Tibial nerve (tissue), 4 donors: ENCODE data around the gene CBY3. TPM values are rescaled to one million over a fixed set of nuclear protein-coding genes. Genes with fewer than 3 reads are reported as not detected.

Experiments
- DNase-seq, 2 donors: peaks; one replicate each; pipeline ENCODE4 v3.0.0-alpha.2; 2019; ENCODE audit warnings: low spot score in 2 of 2
- H3K27ac ChIP-seq, 4 donors: fragments of 200-600 bp; sonication (generic) in 3 of 4; one replicate each; pipeline ENCODE4 v1.5.1; 2017 to 2019; ENCODE audit warnings: mild to moderate bottlenecking in 1 of 4
- H3K27me3 ChIP-seq, 2 donors: fragments of 200-600 bp; sonication (generic) in 1 of 2; one replicate each; pipeline versions ENCODE4 v1.5.1 to v1.6.0; 2017 to 2019
- H3K36me3 ChIP-seq, 3 donors: fragments of 200-600 bp; sonication (generic); one replicate each; pipeline ENCODE4 v1.5.1; 2018 to 2019
- H3K4me1 ChIP-seq, 4 donors: fragments of 200-600 bp; sonication (generic) in 3 of 4; one replicate each; pipeline ENCODE4 v1.5.1; 2017 to 2019
- H3K4me3 ChIP-seq, 4 donors: fragments of 200-600 bp; sonication (generic) in 3 of 4; one replicate each; pipeline ENCODE4 v1.5.1; 2017 to 2019; ENCODE audit warnings: mild to moderate bottlenecking in 1 of 4, moderate library complexity in 1 of 4
- H3K9me3 ChIP-seq, 4 donors: fragments of 200-600 bp; sonication (generic) in 3 of 4; one replicate each; pipeline ENCODE4 v1.5.1; 2017 to 2019
- EP300 ChIP-seq, 2 donors: sonication (generic); formaldehyde crosslinking; IDR thresholded peaks; one replicate each; pipeline ENCODE4 v1.6.1; 2017; ENCODE audit warnings: antibody characterized with exemption in 2 of 2, mild to moderate bottlenecking in 1 of 2
- POLR2A ChIP-seq, 2 donors: fragments of 450-650 bp; IDR thresholded peaks; one replicate each; pipeline ENCODE4 v1.6.1; 2017; ENCODE audit warnings: antibody characterized with exemption in 2 of 2, mild to moderate bottlenecking in 2 of 2, moderate library complexity in 2 of 2
- WGBS, 2 donors: methylation state at CpG; one replicate each; pipeline ENCODE4 v1.1.5; 2018; 5-methylcytosine and 5-hydroxymethylcytosine counted together
- total RNA-seq, 4 donors: library from RNA; depleted of rRNA; stranded (reverse); fragments of >200 nt; gene quantifications; one replicate each; pipeline ENCODE4 v1.1.0, GENCODE V29; 2016
- TF ChIP-seq, protein P1 (sequence below), 5 experiments: fragments of 200-600 bp in 3 of 5; fragments of 450-650 bp in 2 of 5; sonication (generic) in 3 of 5; IDR thresholded peaks; one replicate each; pipeline ENCODE4 v1.5.1; 2016 to 2019; ENCODE audit warnings: antibody characterized with exemption in 5 of 5, mild to moderate bottlenecking in 3 of 5, moderate library complexity in 2 of 5

The CBY3 gene
- total RNA-seq, 4 donors from 2014 or later: 1.2 TPM; not detected in 3

DNA sequence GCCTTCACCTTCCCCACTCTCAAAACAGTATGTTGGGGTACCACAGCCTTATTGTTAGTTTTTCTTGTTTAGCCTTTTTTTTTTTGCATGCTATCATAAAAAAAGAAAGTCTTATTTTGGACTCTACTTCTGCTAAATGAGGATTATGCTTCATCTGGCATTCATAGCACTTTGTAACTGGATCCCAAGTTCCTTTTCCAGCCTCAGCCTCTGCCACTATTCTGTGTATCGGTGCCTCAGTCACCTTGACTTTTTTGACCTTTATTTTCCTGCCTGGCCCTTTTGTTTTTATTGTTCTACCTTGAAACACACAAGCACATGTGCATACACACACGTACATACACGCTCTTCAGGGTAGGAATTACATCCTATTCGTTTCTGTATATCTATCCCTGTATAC lies 43.3 kb upstream of the CBY3 start:
- Histone ChIP-seq H3K36me3 (peaks cover 0 to 98% (median 53%) of the 10 kb centered on the region in 3 donors), H3K27ac (no peak overlapping the region)
- 87 to 91% methylated on average over 4 of the region's 4 CpGs for WGBS, 2 donors

DNA sequence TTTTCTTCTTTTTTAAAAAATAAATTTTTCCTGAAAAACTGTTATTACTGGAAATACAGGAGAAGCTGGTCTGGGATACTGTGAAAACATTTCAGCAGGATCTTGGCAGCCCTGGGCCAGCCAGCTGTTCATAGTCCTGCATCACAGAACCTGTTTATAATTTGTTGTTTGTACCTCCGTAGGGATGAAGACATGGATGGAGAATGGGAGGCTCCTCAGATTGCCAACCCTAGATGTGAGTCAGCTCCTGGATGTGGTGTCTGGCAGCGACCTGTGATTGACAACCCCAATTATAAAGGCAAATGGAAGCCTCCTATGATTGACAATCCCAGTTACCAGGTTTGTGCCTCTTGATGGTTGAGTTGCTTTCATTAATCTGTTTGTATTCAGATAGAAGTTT lies 39.4 kb upstream of the CBY3 start:
- H3K4me3 ChIP-seq: no peak overlapping the region
- 82 to 85% methylated on average over 2 of the region's 2 CpGs for WGBS, 2 donors
- DNase-seq: no peak
- H3K27me3 ChIP-seq: no peaks in the 10 kb centered on the region
- H3K27ac ChIP-seq: no peak overlapping the region
- TF ChIP-seq, protein P1, sequence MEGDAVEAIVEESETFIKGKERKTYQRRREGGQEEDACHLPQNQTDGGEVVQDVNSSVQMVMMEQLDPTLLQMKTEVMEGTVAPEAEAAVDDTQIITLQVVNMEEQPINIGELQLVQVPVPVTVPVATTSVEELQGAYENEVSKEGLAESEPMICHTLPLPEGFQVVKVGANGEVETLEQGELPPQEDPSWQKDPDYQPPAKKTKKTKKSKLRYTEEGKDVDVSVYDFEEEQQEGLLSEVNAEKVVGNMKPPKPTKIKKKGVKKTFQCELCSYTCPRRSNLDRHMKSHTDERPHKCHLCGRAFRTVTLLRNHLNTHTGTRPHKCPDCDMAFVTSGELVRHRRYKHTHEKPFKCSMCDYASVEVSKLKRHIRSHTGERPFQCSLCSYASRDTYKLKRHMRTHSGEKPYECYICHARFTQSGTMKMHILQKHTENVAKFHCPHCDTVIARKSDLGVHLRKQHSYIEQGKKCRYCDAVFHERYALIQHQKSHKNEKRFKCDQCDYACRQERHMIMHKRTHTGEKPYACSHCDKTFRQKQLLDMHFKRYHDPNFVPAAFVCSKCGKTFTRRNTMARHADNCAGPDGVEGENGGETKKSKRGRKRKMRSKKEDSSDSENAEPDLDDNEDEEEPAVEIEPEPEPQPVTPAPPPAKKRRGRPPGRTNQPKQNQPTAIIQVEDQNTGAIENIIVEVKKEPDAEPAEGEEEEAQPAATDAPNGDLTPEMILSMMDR (IDR thresholded peaks at IDR 0.05): no peak
- TF ChIP-seq POLR2A (IDR thresholded peaks at IDR 0.05) (no peak), EP300 (IDR thresholded peaks at IDR 0.05) (no peak)
- no peaks in the 10 kb centered on the region for H3K4me1 ChIP-seq
- peaks cover 2 to 98% (median 48%) of the 10 kb centered on the region in 3 donors for H3K36me3 ChIP-seq
- H3K9me3 ChIP-seq: no peaks in the 10 kb centered on the region

More for the DNA sequence above, 43.3 kb upstream of the CBY3 start:
- H3K9me3 ChIP-seq: no peaks in the 10 kb centered on the region
- TF ChIP-seq EP300 (IDR thresholded peaks at IDR 0.05) (no peak), POLR2A (IDR thresholded peaks at IDR 0.05) (no peak)
- TF ChIP-seq, protein P1 (IDR thresholded peaks at IDR 0.05): no peak
- no peak for DNase-seq
- H3K27me3 ChIP-seq: no peaks in the 10 kb centered on the region
- H3K4me1 ChIP-seq: no peaks in the 10 kb centered on the region
- H3K4me3 ChIP-seq: no peak overlapping the region

DNA sequence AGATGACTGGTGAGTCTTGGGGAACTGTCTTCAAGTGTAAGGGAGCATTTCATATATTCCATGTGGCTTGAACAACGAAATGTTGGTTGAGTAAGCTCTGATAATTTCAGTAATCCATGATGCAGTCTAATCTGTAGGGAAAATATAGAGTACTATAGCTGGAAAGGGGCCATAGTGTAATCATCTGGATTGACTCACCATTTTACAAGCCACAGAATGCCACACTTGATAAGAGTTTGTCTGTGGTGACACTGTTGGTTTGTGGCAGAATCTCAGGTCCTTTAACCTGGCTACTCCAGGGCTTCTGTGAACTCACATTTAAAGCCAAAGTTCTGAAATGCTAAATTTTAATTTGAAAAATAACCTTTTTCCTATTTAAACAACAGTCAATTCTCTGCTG lies 35.5 kb upstream of the CBY3 start:
- TF ChIP-seq, protein P1 (IDR thresholded peaks at IDR 0.05): no peak
- TF ChIP-seq EP300 (IDR thresholded peaks at IDR 0.05) (no peak), POLR2A (IDR thresholded peaks at IDR 0.05) (no peak)
- peaks cover 2 to 98% (median 28%) of the 10 kb centered on the region in 3 donors for H3K36me3 ChIP-seq
- no peak for DNase-seq
- 89 to 93% methylated on average over 1 of the region's 1 CpG for WGBS, 2 donors
- H3K27me3 ChIP-seq: no peaks in the 10 kb centered on the region
- no peaks in the 10 kb centered on the region for H3K9me3 ChIP-seq
- H3K4me3 ChIP-seq: no peak overlapping the region
- no peak overlapping the region for H3K27ac ChIP-seq
- H3K4me1 ChIP-seq: no peaks in the 10 kb centered on the region

DNA sequence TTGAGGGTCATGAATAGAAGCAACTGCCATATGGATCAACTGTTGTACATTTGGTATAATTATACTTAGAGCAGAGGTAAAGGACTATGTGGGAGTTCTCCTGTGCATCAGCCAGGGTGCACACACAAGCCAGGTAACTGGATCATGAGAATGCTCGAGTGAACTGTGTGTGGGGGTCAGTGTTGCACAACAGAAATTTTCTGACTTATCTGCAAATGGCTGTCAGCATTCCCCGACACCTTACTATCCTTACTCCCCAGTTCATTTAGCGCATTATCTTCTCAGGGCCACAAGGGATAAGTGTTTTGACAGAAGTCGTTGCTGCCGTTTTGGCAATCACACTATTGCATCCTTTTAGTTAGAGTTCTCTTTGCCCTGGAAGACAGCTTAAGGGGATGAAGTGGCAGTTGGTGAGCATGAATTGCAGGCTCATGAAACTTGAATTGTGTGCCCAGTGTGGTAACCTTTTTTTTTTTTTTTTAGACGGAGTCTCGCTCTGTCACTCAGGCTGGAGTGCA lies 19.6 kb upstream of the CBY3 start:
- H3K27ac ChIP-seq: peak overlapping the region in 2 of 4 donors; percentile 93 to 96
- peaks cover 0 to 39% (median 13%) of the 10 kb centered on the region in 4 donors for H3K4me1 ChIP-seq
- H3K36me3 ChIP-seq: peaks cover 0 to 25% (median 0%) of the 10 kb centered on the region in 3 donors
- 48 to 55% methylated on average over 7 of the region's 7 CpGs for WGBS, 2 donors
- no peak for DNase-seq
- H3K9me3 ChIP-seq: no peaks in the 10 kb centered on the region
- peak overlapping the region; percentile 58 to 100 (median 99) for H3K4me3 ChIP-seq
- no peak for TF ChIP-seq EP300 (IDR thresholded peaks at IDR 0.05)
- TF ChIP-seq, protein P1 (IDR thresholded peaks at IDR 0.05): no peak
- TF ChIP-seq POLR2A (IDR thresholded peaks at IDR 0.05): no peak
- no peaks in the 10 kb centered on the region for H3K27me3 ChIP-seq

DNA sequence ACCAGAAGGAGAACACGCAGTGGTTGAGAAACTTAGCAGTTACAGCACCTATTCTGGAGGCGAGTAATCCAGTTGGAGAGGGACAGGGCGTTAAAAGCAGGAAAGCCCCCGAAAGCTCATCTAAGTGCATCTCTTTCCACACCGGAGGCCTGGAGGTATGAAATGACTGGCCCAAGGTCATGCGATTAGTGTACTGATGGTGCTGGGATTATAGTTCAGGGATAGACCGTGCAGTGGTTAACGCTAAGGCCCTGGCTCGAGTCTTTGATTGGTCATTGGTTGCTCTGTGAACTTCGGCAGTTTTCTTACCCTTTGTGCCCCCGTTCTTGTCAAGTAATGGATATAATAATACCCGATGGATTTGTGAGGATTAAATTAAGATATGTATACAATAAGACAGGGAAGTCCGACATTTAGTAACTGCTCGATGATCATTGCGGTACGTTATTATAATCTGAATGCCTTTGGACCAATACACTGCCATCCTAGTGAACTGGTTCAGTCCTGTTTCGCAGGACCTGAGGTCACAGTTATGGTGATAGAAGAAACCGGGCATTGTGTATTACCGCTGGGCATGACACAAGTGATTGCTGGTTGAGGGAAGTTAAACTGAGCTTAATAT lies 18.9 kb upstream of the CBY3 start:
- Histone ChIP-seq H3K4me3 (peak overlapping the region; percentile 58 to 100 (median 99)), H3K27me3 (no peaks in the 10 kb centered on the region), H3K36me3 (peaks cover 0 to 25% (median 0%) of the 10 kb centered on the region in 3 donors), H3K9me3 (no peaks in the 10 kb centered on the region), H3K4me1 (peaks cover 0 to 38% (median 13%) of the 10 kb centered on the region in 4 donors), H3K27ac (peak overlapping the region; percentile 93 to 99 (median 97))
- DNase-seq: peak in 1 of 2 donors; percentile 25
- TF ChIP-seq POLR2A (IDR thresholded peaks at IDR 0.05) (no peak), EP300 (IDR thresholded peaks at IDR 0.05) (no peak)
- TF ChIP-seq, protein P1 (IDR thresholded peaks at IDR 0.05): no peak
- 1 to 2% methylated on average over 19 of the region's 19 CpGs for WGBS, 2 donors
